HEK293T (cell line): ENCODE measurements around the gene AMDHD1.
A peak's percentile ranks its signal among the peaks of the same experiment; 100 is the strongest.

Experiments used
- CTCF ChIA-PET: fragments of 350-600 bp; formaldehyde crosslinking; extraction: SDS; loops from one replicate; lab custom pipeline; 2021; ENCODE audit warnings: antibody characterized with exemption, inconsistent platforms; lab: Yijun Ruan, JAX
- POLR2A ChIA-PET: fragments of 350-600 bp; formaldehyde crosslinking; extraction: SDS; loops from one replicate; lab custom pipeline; 2020; ENCODE audit warnings: antibody characterized with exemption, inconsistent platforms; lab: Yijun Ruan, JAX
- DNase-seq: peaks from one replicate; pipeline ENCODE4 v3.0.0; 2012; ENCODE audit warnings: mixed read lengths; ENCODE audit errors: extremely low spot score
- ARNT ChIP-seq: fragments of 450-650 bp; IDR thresholded peaks from 2 replicates; pipeline ENCODE4 v1.6.1; 2017; ENCODE audit warnings: mild to moderate bottlenecking
- BHLHE40 ChIP-seq: fragments of 450-650 bp; IDR thresholded peaks from 2 replicates; pipeline ENCODE4 v1.6.1; 2016; ENCODE audit warnings: mild to moderate bottlenecking, moderate library complexity, borderline replicate concordance
- CTBP1 ChIP-seq: fragments of 450-650 bp; IDR thresholded peaks from 2 replicates; pipeline ENCODE4 v1.6.1; 2016; ENCODE audit warnings: borderline replicate concordance
- ELF4 ChIP-seq: fragments of 450-650 bp; IDR thresholded peaks from 2 replicates; pipeline ENCODE4 v1.6.1; 2017; ENCODE audit warnings: antibody characterized with exemption
- FOXA1 ChIP-seq: fragments of 450-650 bp; IDR thresholded peaks from 2 replicates; pipeline ENCODE4 v1.6.1; 2016; ENCODE audit warnings: mild to moderate bottlenecking
- FOXK2 ChIP-seq: fragments of 450-650 bp; IDR thresholded peaks from 2 replicates; pipeline ENCODE4 v1.6.1; 2016; ENCODE audit warnings: mild to moderate bottlenecking
- FOXM1 ChIP-seq: fragments of 450-650 bp; IDR thresholded peaks from 2 replicates; pipeline ENCODE4 v1.6.1; 2017; ENCODE audit warnings: mild to moderate bottlenecking, borderline replicate concordance
- HDGF ChIP-seq: fragments of 450-650 bp; IDR thresholded peaks from 2 replicates; pipeline ENCODE4 v1.6.1; 2017; ENCODE audit warnings: antibody characterized with exemption, borderline replicate concordance
- L3MBTL2 ChIP-seq: fragments of 450-650 bp; conservative IDR thresholded peaks from 2 replicates; pipeline ENCODE4 v1.6.1; 2016; ENCODE audit warnings: mild to moderate bottlenecking
- LEF1 ChIP-seq: fragments of 450-650 bp; IDR thresholded peaks from 2 replicates; pipeline ENCODE4 v1.6.1; 2017; ENCODE audit warnings: mild to moderate bottlenecking, borderline replicate concordance
- NFRKB ChIP-seq: fragments of 450-650 bp; IDR thresholded peaks from 2 replicates; pipeline ENCODE4 v1.6.1; 2016; ENCODE audit warnings: mild to moderate bottlenecking, moderate library complexity
- SP1 ChIP-seq: fragments of 450-650 bp; IDR thresholded peaks from 2 replicates; pipeline ENCODE4 v1.6.1; 2017
- SUZ12 ChIP-seq: fragments of 450-650 bp; IDR thresholded peaks from 2 replicates; pipeline ENCODE4 v1.6.1; 2016; ENCODE audit warnings: mild to moderate bottlenecking
- TARDBP ChIP-seq: fragments of 450-650 bp; IDR thresholded peaks from 2 replicates; pipeline ENCODE4 v1.6.1; 2016
- ZNF384 ChIP-seq: fragments of 450-650 bp; IDR thresholded peaks from 2 replicates; pipeline ENCODE4 v1.6.1; 2016
- TF ChIP-seq, protein P1 (sequence below): fragments of 450-650 bp; IDR thresholded peaks from 2 replicates; pipeline ENCODE4 v1.6.1; 2016

The AMDHD1 gene

GRCh38 chr12:95949477-95950206 lies 6.5 kb downstream of the AMDHD1 start:
- DNase-seq: no peak
- TF ChIP-seq FOXM1: no peak
- TF ChIP-seq BHLHE40: no peak
- no peak for TF ChIP-seq TARDBP
- TF ChIP-seq NFRKB: no peak
- TF ChIP-seq L3MBTL2: no peak
- no peak for TF ChIP-seq ELF4
- TF ChIP-seq, protein P1, sequence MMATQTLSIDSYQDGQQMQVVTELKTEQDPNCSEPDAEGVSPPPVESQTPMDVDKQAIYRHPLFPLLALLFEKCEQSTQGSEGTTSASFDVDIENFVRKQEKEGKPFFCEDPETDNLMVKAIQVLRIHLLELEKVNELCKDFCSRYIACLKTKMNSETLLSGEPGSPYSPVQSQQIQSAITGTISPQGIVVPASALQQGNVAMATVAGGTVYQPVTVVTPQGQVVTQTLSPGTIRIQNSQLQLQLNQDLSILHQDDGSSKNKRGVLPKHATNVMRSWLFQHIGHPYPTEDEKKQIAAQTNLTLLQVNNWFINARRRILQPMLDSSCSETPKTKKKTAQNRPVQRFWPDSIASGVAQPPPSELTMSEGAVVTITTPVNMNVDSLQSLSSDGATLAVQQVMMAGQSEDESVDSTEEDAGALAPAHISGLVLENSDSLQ: no peak
- TF ChIP-seq SP1: no peak
- no peak for TF ChIP-seq HDGF
- no peak for TF ChIP-seq FOXK2
- no peak for TF ChIP-seq ARNT
- CTCF ChIA-PET: no interaction called here
- POLR2A ChIA-PET: no interaction called here

- TF ChIP-seq FOXK2 (no peak), SP1 (no peak), ELF4 (no peak), TARDBP (no peak), ARNT (no peak), LEF1 (no peak), SUZ12 (no peak), FOXM1 (no peak), L3MBTL2 (no peak), CTBP1 (no peak), NFRKB (no peak), ZNF384 (no peak)
- TF ChIP-seq, protein P1: no peak
- ChIA-PET POLR2A (no interaction called here), CTCF (no interaction called here)
- DNase-seq: no peak
Measured at GRCh38 chr12:95951515-95951914, 8.4 kb downstream of the AMDHD1 start.

DNA sequence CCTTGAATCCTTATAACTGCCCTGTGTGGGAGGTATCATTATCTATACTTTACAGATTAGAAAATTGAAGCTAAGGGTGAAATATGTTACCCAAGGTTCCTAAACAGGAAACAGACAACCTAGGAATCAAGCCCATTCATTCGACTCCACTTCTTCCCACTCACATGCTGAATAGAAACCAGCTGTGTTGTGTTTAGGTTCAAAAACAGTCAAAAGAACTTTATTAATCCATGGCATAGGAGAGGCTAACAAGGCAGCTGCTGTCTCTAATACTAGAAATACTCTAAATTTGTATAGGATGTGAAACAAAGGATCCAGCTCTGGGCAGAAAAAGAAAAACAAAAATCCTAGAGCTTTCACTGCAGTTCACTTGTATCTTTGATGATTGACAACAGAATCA lies 9.9 kb downstream of the AMDHD1 start:
- ChIA-PET POLR2A (interaction anchor here (1.3 kb wide), 1 partner anchor 10 kb away, joined by 7 read pairs; the partner anchor contains the start of genes AMDHD1 and CCDC38), CTCF (no interaction called here)
- no peak for TF ChIP-seq ELF4
- no peak for TF ChIP-seq ZNF384
- TF ChIP-seq ARNT: no peak
- DNase-seq: no peak

GRCh38 chr12:95955549-95956159 lies 12.5 kb downstream of the AMDHD1 start:
- TF ChIP-seq BHLHE40 (no peak), FOXA1 (no peak), NFRKB (no peak), ZNF384 (no peak), SUZ12 (no peak)

DNA sequence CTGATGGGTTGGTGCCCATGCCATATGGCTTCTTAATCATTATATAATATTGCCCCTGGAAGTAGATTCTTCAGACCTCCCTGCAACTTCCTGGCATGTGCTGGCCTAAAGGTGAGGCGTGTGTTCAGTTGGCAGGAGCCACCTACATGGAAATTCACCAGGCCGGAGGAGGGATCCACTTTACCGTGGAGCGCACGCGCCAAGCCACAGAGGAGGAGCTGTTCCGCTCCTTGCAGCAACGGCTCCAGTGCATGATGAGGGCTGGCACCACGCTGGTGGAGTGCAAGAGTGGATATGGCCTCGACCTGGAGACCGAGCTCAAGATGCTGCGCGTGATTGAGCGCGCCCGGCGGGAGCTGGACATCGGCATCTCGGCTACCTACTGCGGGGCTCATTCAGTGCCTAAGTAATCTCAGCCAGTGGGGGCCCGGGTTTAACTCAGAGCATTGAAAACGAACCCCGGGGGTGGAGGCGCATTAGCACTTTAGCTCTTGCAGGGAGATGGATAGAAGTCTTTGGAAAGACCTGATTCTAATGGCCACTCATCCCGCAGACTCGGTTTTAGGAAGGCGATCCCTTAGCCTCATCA lies 13.5 kb downstream of the AMDHD1 start:
- TF ChIP-seq FOXK2 (no peak), L3MBTL2 (no peak), BHLHE40 (no peak), LEF1 (no peak), ZNF384 (no peak), SP1 (no peak), ARNT (no peak), CTBP1 (no peak)
- TF ChIP-seq, protein P1: no peak
- ChIA-PET CTCF (no interaction called here), POLR2A (no interaction called here)
- no peak for DNase-seq

More at GRCh38 chr12:95955549-95956159, 12.5 kb downstream of the AMDHD1 start:
- no peak for DNase-seq
- CTCF ChIA-PET: no interaction called here
- POLR2A ChIA-PET: no interaction called here

DNA sequence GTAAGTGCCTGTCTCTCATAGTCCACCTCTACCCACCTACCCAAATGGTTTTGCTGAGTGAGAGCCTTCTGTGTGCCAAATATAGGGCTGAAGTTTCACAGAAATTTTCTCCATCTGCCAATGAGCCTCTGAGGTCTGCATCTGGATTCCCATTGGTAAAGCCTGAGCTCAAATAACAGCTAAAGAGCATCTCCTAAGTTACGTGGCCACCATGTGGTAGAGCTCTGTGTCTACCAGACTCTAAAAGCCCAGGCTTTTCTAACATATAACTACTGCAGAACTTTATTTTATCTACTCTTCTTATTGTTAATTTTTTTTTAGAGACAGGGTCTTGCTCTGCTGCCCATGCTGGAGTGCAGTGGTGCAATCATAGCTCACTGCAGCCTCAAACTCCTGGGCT lies 16.0 kb downstream of the AMDHD1 start:
- TF ChIP-seq NFRKB: no peak
- no peak for TF ChIP-seq TARDBP
- POLR2A ChIA-PET: interaction anchor here (1.6 kb wide), 1 partner anchor 16 kb away, joined by 6 read pairs; the partner anchor contains the start of genes AMDHD1 and CCDC38
- DNase-seq: peak; percentile 30
- CTCF ChIA-PET: interaction anchor here (1.1 to 2.1 kb wide), 2 partner anchors 40 to 42 kb away, joined by 5 to 9 read pairs; no protein-coding TSS in a partner anchor

- POLR2A ChIA-PET: no interaction called here
- CTCF ChIA-PET: interaction anchor here (0.5 kb wide), 1 partner anchor 349 kb away, joined by 3 read pairs; no protein-coding TSS in a partner anchor
- DNase-seq: no peak
- TF ChIP-seq NFRKB (no peak), ZNF384 (no peak), SP1 (no peak), LEF1 (no peak), FOXM1 (no peak), ARNT (no peak), TARDBP (no peak), SUZ12 (no peak), HDGF (no peak), L3MBTL2 (no peak), ELF4 (no peak), FOXA1 (no peak), BHLHE40 (no peak), CTBP1 (no peak), FOXK2 (no peak)
- TF ChIP-seq, protein P1: no peak
Measured at GRCh38 chr12:95960241-95960640, 17.1 kb downstream of the AMDHD1 start.
